NB4 (cell line): ENCODE measurements around the gene VMAC.

Experiments
- CTCF ChIP-seq: IDR thresholded peaks from one replicate; pipeline ENCODE4 v1.5.1; 2012; ENCODE audit warnings: low read depth, low read length
- MAX ChIP-seq: IDR thresholded peaks from 2 replicates; pipeline ENCODE4 v1.6.1; 2011; ENCODE audit warnings: low read depth, low read length
- POLR2A ChIP-seq: IDR thresholded peaks from 2 replicates; pipeline ENCODE4 v1.6.1; 2011; ENCODE audit warnings: mild to moderate bottlenecking; ENCODE audit not compliant: insufficient read length; ENCODE audit errors: extremely low read depth

DNA sequence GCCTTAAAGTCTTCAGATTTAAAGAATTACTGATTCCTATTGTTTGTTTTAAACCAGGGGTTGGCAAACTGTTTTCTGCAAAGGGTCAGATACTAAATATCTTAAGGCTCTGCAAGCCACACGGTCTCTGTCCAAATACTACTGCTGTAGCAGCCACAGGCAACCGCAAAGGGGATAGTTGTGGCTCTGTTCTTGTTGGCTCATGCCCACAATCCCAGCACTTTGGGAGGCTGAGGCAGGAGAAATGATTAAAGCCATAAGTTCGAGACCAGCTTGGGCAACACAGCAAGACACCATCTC, 50.9 kb downstream of the VMAC start:
- TF ChIP-seq CTCF (no peak), MAX (no peak), POLR2A (no peak)
